Glutamatergic neuron (in vitro differentiated cells): ENCODE measurements around the gene CNTN1. TPM values are rescaled to one million over a fixed set of nuclear protein-coding genes. Genes with fewer than 3 reads are reported as not detected.

Experiments used
- DNase-seq: peaks from one replicate; pipeline ENCODE4 v3.0.0; 2022
- H3K27ac Mint-ChIP-seq: one replicate; pipeline ENCODE4 v1.8.0; 2020; ENCODE audit warnings: mild to moderate bottlenecking, mixed read lengths, inconsistent platforms; ENCODE audit not compliant: unreplicated experiment
- H3K27me3 Mint-ChIP-seq: one replicate; pipeline ENCODE4 v1.8.0; 2020; ENCODE audit warnings: mild to moderate bottlenecking, moderate library complexity, mixed read lengths, inconsistent platforms; ENCODE audit not compliant: unreplicated experiment
- H3K36me3 Mint-ChIP-seq: one replicate; pipeline ENCODE4 v1.8.0; 2020; ENCODE audit warnings: mild to moderate bottlenecking, mixed read lengths, inconsistent platforms; ENCODE audit not compliant: unreplicated experiment
- H3K4me1 Mint-ChIP-seq: one replicate; pipeline ENCODE4 v1.8.0; 2020; ENCODE audit warnings: mild to moderate bottlenecking, low read depth, mixed read lengths, inconsistent platforms; ENCODE audit not compliant: unreplicated experiment
- H3K4me3 Mint-ChIP-seq: one replicate; pipeline ENCODE4 v1.8.0; 2020; ENCODE audit warnings: mild to moderate bottlenecking, mixed read lengths, inconsistent platforms; ENCODE audit not compliant: unreplicated experiment
- H3K9me3 Mint-ChIP-seq: one replicate; pipeline ENCODE4 v1.8.0; 2020; ENCODE audit warnings: mild to moderate bottlenecking, moderate library complexity, mixed read lengths, inconsistent platforms; ENCODE audit not compliant: unreplicated experiment
- CTCF ChIP-seq: fragments of 200-600 bp; sonication (generic); IDR thresholded peaks from one replicate; pipeline ENCODE4 v1.5.0; 2021; ENCODE audit not compliant: partially characterized antibody, unreplicated experiment
- total RNA-seq: library from RNA; stranded (reverse); fragmentation: NEBNext Ultra II Directional; extraction: Animal tissue kit (Norgen Biotek cat#: 25700); gene quantifications from one replicate; pipeline ENCODE4 v1.2.1, GENCODE V29; 2021; ENCODE audit not compliant: unreplicated experiment

CNTN1 gene
- total RNA-seq, 1 donor from 2014 or later, result 81.4 TPM

- Mint-ChIP-seq H3K4me3 (no peak overlapping the region), H3K36me3 (no peaks in the 10 kb centered on the region), H3K4me1 (no peaks in the 10 kb centered on the region), H3K27ac (no peak overlapping the region), H3K27me3 (peaks cover 2% of the 10 kb centered on the region), H3K9me3 (no peaks in the 10 kb centered on the region)
- TF ChIP-seq CTCF, result no peak
- no peak for DNase-seq
Observed at GRCh38 chr12:41052441-41052840, 360.2 kb downstream of the CNTN1 start.

GRCh38 chr12:41053046-41053445, 360.8 kb downstream of the CNTN1 start:
- no peak for TF ChIP-seq CTCF
- no peaks in the 10 kb centered on the region for H3K9me3 Mint-ChIP-seq
- no peaks in the 10 kb centered on the region for H3K4me1 Mint-ChIP-seq
- H3K27ac Mint-ChIP-seq, result no peak overlapping the region
- H3K27me3 Mint-ChIP-seq, result peaks cover 2% of the 10 kb centered on the region
- no peak overlapping the region for H3K4me3 Mint-ChIP-seq
- no peak for DNase-seq
- H3K36me3 Mint-ChIP-seq, result no peaks in the 10 kb centered on the region

- H3K27me3 Mint-ChIP-seq, result no peaks in the 10 kb centered on the region
- no peak for TF ChIP-seq CTCF
- no peak for DNase-seq
- H3K4me1 Mint-ChIP-seq, result no peaks in the 10 kb centered on the region
- no peak overlapping the region for H3K27ac Mint-ChIP-seq
- no peak overlapping the region for H3K4me3 Mint-ChIP-seq
- no peaks in the 10 kb centered on the region for H3K9me3 Mint-ChIP-seq
- no peaks in the 10 kb centered on the region for H3K36me3 Mint-ChIP-seq
Observed at GRCh38 chr12:41055875-41056577, 363.8 kb downstream of the CNTN1 start.

GRCh38 chr12:41058266-41058665, 366.0 kb downstream of the CNTN1 start:
- no peak for TF ChIP-seq CTCF
- Mint-ChIP-seq H3K4me1 (no peaks in the 10 kb centered on the region), H3K4me3 (no peak overlapping the region), H3K27me3 (no peaks in the 10 kb centered on the region), H3K9me3 (no peaks in the 10 kb centered on the region), H3K27ac (no peak overlapping the region), H3K36me3 (no peaks in the 10 kb centered on the region)
- DNase-seq, result no peak

GRCh38 chr12:41061192-41061591, 369.0 kb downstream of the CNTN1 start:
- Mint-ChIP-seq H3K9me3 (no peaks in the 10 kb centered on the region), H3K27me3 (no peaks in the 10 kb centered on the region), H3K36me3 (no peaks in the 10 kb centered on the region), H3K4me1 (no peaks in the 10 kb centered on the region), H3K27ac (no peak overlapping the region), H3K4me3 (no peak overlapping the region)
- no peak for TF ChIP-seq CTCF
- no peak for DNase-seq
